Progenitor cell of endocrine pancreas (in vitro differentiated cells): ENCODE data around the gene PRKCQ. TPM values are rescaled to one million over a fixed set of nuclear protein-coding genes. Genes with fewer than 3 reads are reported as not detected.
"Not testable (repeated sequence)": the region's sequence is repeated elsewhere in the genome, so short reads cannot be mapped to it uniquely, and the experiment has no call there.

Experiments
- DNase-seq: peaks from one replicate; pipeline ENCODE4 v3.0.0; 2021; ENCODE audit warnings: low spot score; ENCODE audit not compliant: unreplicated experiment
- H3K27ac Mint-ChIP-seq: 2 replicates; pipeline ENCODE4 v1.8.0; 2021; ENCODE audit warnings: mild to moderate bottlenecking, moderate library complexity, mixed read lengths
- H3K27me3 Mint-ChIP-seq: 2 replicates; pipeline ENCODE4 v1.8.0; 2021; ENCODE audit warnings: mixed read lengths
- H3K36me3 Mint-ChIP-seq: 2 replicates; pipeline ENCODE4 v1.8.0; 2022; ENCODE audit warnings: mixed read lengths; ENCODE audit not compliant: insufficient read depth
- H3K4me1 Mint-ChIP-seq: 2 replicates; pipeline ENCODE4 v1.8.0; 2021; ENCODE audit warnings: low read depth, mixed read lengths
- H3K4me3 Mint-ChIP-seq: 2 replicates; pipeline ENCODE4 v1.8.0; 2021; ENCODE audit warnings: low read depth, mild to moderate bottlenecking, moderate library complexity, mixed read lengths
- H3K9me3 Mint-ChIP-seq: 2 replicates; pipeline ENCODE4 v1.8.0; 2021; ENCODE audit warnings: low read depth, mixed read lengths
- total RNA-seq: library from RNA; stranded (reverse); gene quantifications from 2 replicates; pipeline ENCODE4 v1.2.1, GENCODE V29; 2021
- TF ChIP-seq, protein P1 (sequence below): fragments of 200-600 bp; sonication (generic); IDR thresholded peaks from one replicate; pipeline ENCODE4 v1.5.0; 2021; ENCODE audit warnings: antibody characterized with exemption, mild to moderate bottlenecking; ENCODE audit not compliant: unreplicated experiment

PRKCQ gene
- total RNA-seq, 1 donor from 2014 or later: 5.6 TPM

DNA sequence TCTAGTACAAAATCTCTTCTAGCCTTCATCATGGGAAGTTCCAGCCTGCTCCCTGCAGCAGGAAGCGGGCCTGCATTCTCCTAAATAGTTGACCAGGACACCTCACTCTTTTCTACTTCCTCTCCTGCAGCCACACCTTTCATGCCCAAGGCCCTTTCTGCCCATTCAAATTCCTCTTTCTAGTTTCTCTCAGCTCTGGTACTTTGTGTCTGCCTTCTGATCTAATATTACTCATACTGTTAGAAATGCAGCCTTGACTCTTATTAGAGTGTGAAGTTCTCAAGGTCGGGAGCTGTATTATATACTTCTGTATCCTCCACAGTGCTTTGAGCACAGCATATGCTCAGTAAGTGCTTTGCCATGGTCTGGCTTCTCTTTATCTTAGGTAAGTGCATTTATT is 103.1 kb downstream of the PRKCQ start:
- Mint-ChIP-seq H3K27ac (no peak overlapping the region), H3K9me3 (peaks cover 3% of the 10 kb centered on the region), H3K4me1 (peaks cover 16% of the 10 kb centered on the region), H3K27me3 (peaks cover 3% of the 10 kb centered on the region), H3K4me3 (no peak overlapping the region), H3K36me3 (peaks cover 12% of the 10 kb centered on the region)
- DNase-seq: no peak
- TF ChIP-seq, protein P1, sequence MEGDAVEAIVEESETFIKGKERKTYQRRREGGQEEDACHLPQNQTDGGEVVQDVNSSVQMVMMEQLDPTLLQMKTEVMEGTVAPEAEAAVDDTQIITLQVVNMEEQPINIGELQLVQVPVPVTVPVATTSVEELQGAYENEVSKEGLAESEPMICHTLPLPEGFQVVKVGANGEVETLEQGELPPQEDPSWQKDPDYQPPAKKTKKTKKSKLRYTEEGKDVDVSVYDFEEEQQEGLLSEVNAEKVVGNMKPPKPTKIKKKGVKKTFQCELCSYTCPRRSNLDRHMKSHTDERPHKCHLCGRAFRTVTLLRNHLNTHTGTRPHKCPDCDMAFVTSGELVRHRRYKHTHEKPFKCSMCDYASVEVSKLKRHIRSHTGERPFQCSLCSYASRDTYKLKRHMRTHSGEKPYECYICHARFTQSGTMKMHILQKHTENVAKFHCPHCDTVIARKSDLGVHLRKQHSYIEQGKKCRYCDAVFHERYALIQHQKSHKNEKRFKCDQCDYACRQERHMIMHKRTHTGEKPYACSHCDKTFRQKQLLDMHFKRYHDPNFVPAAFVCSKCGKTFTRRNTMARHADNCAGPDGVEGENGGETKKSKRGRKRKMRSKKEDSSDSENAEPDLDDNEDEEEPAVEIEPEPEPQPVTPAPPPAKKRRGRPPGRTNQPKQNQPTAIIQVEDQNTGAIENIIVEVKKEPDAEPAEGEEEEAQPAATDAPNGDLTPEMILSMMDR: no peak

DNA sequence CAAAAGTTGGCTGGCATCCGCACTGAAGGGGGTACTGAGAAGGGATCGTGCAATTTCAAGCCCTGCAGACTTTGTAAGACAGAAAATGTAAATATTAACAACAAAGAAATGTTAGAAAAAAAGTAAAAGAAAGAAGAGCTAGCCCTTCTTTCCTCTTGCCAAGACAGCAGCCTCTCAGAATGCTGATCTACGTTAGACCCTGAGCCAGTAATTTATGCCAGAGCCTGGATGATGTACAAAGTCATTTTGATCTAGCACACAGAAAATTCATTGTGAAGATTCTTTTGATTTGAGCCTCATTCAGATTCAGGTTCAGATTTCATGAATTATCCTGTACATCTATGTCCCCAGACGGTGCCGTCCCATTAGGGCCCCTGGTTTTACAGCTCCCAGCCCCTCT is 105.2 kb downstream of the PRKCQ start:
- Mint-ChIP-seq H3K4me3 (no peak overlapping the region), H3K36me3 (peaks cover 18% of the 10 kb centered on the region), H3K27ac (no peak overlapping the region), H3K9me3 (peaks cover 11% of the 10 kb centered on the region), H3K27me3 (peaks cover 3% of the 10 kb centered on the region), H3K4me1 (peaks cover 20% of the 10 kb centered on the region)
- TF ChIP-seq, protein P1: no peak
- DNase-seq: no peak

DNA sequence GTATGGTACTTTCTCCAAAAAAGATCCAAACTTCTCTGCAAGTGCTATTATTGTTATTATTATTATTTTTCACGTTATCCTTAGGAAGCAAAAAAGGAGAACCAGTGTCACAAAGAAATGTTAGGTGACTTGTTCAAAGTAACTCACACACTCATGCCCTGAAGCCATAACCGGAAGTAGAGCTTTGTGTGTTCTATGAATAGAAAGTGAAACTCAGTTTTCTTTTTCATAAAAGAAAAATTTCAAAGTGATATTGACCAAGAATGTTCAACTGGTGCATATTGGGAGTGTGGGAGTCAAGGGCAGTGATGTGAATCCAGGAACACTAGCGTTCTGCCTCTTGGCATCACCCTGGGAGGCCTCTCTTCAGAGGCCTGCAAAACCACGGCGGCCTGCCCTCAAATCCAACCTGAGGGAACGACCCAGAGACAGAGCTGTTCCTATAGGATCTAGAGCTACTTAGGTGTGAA is 106.1 kb downstream of the PRKCQ start:
- H3K4me3 Mint-ChIP-seq: no peak overlapping the region
- H3K9me3 Mint-ChIP-seq: peaks cover 16% of the 10 kb centered on the region
- H3K27ac Mint-ChIP-seq: no peak overlapping the region
- H3K27me3 Mint-ChIP-seq: peaks cover 3% of the 10 kb centered on the region
- DNase-seq: no peak
- peaks cover 23% of the 10 kb centered on the region for H3K4me1 Mint-ChIP-seq
- peaks cover 19% of the 10 kb centered on the region for H3K36me3 Mint-ChIP-seq
- TF ChIP-seq, protein P1: no peak

DNA sequence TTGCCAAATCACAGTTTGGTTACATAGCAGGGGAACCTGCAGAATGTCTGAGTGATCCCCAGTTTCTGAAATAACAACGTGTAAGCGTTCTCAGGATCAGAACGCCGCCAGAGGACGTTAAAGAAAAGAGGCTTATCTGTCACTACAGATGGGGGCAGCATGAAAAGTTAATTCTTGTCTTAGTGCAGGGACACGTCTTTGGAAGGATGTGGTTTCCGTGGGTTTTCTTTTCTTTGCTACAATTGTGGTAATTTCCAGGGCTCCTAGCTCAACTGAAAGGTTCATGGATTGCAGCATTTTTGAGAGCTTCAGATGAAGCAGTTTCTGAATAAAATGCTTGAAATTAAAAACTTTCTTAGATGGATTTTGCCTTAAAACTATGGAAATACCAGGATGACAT is 106.6 kb downstream of the PRKCQ start:
- peaks cover 13% of the 10 kb centered on the region for H3K9me3 Mint-ChIP-seq
- TF ChIP-seq, protein P1: no peak
- H3K27me3 Mint-ChIP-seq: peaks cover 3% of the 10 kb centered on the region
- H3K4me1 Mint-ChIP-seq: peaks cover 23% of the 10 kb centered on the region
- H3K4me3 Mint-ChIP-seq: no peak overlapping the region
- H3K36me3 Mint-ChIP-seq: peaks cover 13% of the 10 kb centered on the region
- no peak for DNase-seq
- H3K27ac Mint-ChIP-seq: no peak overlapping the region

DNA sequence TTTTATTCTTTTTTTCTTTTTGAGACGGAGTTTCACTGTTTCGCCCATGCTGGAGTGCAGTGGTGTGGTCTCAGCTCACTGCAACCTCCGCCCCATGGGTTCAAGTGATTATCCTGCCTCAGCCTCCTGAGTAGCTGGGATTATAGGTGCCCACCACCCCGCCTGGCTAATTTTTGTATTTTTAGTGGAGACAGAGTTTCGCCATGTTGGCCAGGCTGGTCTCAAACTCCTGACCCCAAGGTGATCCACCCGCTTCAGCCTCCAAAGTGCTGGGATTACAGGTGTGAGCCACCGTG is 107.4 kb downstream of the PRKCQ start:
- H3K27me3 Mint-ChIP-seq, DNase-seq, H3K27ac Mint-ChIP-seq, H3K36me3 Mint-ChIP-seq, H3K4me3 Mint-ChIP-seq: not testable (repeated sequence)
- Mint-ChIP-seq H3K4me1 (peaks cover 30% of the 10 kb centered on the region), H3K9me3 (peaks cover 13% of the 10 kb centered on the region)

DNA sequence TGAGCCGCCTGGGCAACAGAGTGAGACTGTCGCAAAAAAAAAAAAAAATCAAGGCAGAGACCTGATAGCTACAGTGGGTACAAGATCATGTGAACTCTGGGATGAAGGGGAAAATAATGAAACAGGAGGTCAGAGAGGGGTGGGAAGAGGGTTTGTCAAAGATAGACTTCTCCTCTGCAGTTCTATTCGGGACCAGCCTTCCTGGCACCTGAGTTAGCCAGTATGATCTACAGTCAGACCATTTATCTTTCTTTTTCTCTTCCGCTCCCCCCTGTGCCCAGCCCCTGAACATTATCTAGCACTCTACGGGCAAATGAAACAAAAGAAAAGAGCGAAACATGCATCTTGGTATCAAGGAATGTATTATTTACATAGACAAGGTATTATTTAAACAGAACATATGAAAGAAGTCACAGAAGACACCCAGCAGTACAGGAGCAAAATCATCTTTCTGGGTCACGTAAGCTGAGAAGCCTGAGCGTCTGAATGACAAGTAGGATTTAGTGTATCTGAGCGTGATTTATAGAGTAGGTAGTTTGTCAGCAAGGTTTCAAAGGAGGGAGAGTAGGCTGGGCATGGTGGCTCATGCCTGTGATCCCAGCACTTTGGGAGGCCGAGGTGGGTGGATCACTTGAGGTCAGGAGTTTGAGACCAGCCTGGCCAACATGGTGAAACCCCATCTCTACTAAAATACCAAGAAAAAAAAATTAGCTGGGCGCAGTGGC is 109.0 kb downstream of the PRKCQ start:
- Mint-ChIP-seq H3K36me3 (peaks cover 9% of the 10 kb centered on the region), H3K9me3 (peaks cover 13% of the 10 kb centered on the region), H3K4me3 (no peak overlapping the region), H3K27ac (no peak overlapping the region), H3K4me1 (peaks cover 42% of the 10 kb centered on the region), H3K27me3 (peaks cover 3% of the 10 kb centered on the region)
- no peak for DNase-seq
- TF ChIP-seq, protein P1: no peak
